ES-I3 (cell line): ENCODE data around the gene IFT81.

Experiments used
- H3K36me3 ChIP-seq: 2 replicates; pipeline ENCODE4 v1.6.1; 2013; ENCODE audit warnings: mild to moderate bottlenecking, low read length, control low read depth, moderate library complexity; ENCODE audit not compliant: insufficient read depth
- H3K4me1 ChIP-seq: 2 replicates; pipeline ENCODE4 v1.6.1; 2013; ENCODE audit warnings: mild to moderate bottlenecking, control low read depth, low read length; ENCODE audit not compliant: insufficient read depth
- H3K9ac ChIP-seq: 2 replicates; pipeline ENCODE4 v1.6.1; 2013; ENCODE audit warnings: low read depth, mild to moderate bottlenecking, low read length, moderate library complexity
- H3K9me3 ChIP-seq: 2 replicates; pipeline ENCODE4 v1.6.1; 2013; ENCODE audit warnings: mild to moderate bottlenecking, low read length, moderate library complexity; ENCODE audit not compliant: control insufficient read depth, insufficient read depth

The IFT81 gene

GRCh38 chr12:110165540-110166159, 41.5 kb downstream of the IFT81 start:
- H3K9ac ChIP-seq = no peak overlapping the region

GRCh38 chr12:110168732-110169455, 44.7 kb downstream of the IFT81 start:
- Histone ChIP-seq H3K4me1 (peaks cover 16% of the 10 kb centered on the region; the same call in 1 of the 2 replicates), H3K9me3 (no peaks in the 10 kb centered on the region), H3K36me3 (no peaks in the 10 kb centered on the region), H3K9ac (no peak overlapping the region)

More at GRCh38 chr12:110165540-110166159, 41.5 kb downstream of the IFT81 start:
- H3K9me3 ChIP-seq = no peaks in the 10 kb centered on the region
- H3K4me1 ChIP-seq = peaks cover 16% of the 10 kb centered on the region; the same call in 1 of the 2 replicates
- H3K36me3 ChIP-seq = no peaks in the 10 kb centered on the region

- H3K9me3 ChIP-seq = no peaks in the 10 kb centered on the region
- no peak overlapping the region for H3K9ac ChIP-seq
- H3K4me1 ChIP-seq = peaks cover 3% of the 10 kb centered on the region; the same call in 1 of the 2 replicates
- H3K36me3 ChIP-seq = no peaks in the 10 kb centered on the region
These were observed 46.5 kb downstream of the IFT81 start for GRCh38 chr12:110170535-110171185.

GRCh38 chr12:110171186-110171538, 47.0 kb downstream of the IFT81 start:
- Histone ChIP-seq H3K36me3 (no peaks in the 10 kb centered on the region), H3K9me3 (no peaks in the 10 kb centered on the region), H3K9ac (no peak overlapping the region), H3K4me1 (no peaks in the 10 kb centered on the region)

GRCh38 chr12:110171636-110172035, 47.5 kb downstream of the IFT81 start:
- Histone ChIP-seq H3K4me1 (no peaks in the 10 kb centered on the region), H3K9me3 (no peaks in the 10 kb centered on the region), H3K9ac (no peak overlapping the region), H3K36me3 (no peaks in the 10 kb centered on the region)

DNA sequence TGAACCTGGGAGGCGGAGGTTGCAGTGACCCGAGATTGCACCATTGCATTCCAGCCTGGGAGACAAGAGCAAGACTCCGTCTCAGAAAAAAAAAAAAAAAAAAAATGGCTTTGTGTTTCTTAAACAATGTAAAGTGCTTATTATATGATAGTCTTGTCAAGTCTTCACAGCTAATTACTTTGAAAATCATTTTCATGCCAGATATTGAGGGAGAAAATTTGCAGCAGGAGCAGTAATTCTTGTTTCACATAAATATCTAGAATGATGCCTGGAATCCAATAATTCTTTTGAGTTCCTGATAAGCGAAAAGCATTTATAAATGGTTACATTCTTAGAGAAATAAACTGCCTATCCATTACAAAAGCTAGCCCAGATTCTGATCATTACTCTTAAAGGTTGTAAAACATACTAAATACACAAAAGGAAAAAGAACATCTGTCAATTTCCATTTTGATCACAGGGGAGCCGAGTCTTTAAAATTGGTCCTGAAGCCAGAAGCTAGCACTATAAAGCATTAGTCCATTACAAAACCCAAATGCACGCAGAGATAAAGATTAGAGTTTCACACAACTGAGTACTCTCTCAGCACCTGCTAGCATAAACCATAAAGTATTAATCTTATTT, 50.3 kb downstream of the IFT81 start:
- Histone ChIP-seq H3K4me1 (no peaks in the 10 kb centered on the region), H3K9me3 (no peaks in the 10 kb centered on the region), H3K36me3 (no peaks in the 10 kb centered on the region), H3K9ac (no peak overlapping the region)

DNA sequence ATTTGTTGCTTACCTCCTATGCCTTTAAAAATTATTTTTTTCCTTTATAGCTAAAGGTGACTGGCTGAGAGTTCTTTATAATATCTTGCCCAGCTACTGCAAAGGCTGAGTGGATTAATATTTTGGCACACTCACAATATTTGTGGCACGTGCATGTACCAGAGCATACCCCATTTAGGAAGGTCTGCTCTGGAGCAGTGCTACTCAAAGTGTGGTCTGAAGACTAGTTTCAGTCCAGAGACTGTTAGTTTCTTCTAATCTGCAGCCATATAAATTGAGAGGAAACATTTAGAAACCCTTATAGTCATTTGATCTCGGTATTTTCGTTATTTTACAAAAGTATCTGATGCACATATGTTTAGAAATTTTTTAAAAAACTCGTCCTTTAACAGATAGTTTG, 51.0 kb downstream of the IFT81 start:
- no peak overlapping the region for H3K9ac ChIP-seq
- no peaks in the 10 kb centered on the region for H3K4me1 ChIP-seq
- no peaks in the 10 kb centered on the region for H3K9me3 ChIP-seq
- no peaks in the 10 kb centered on the region for H3K36me3 ChIP-seq

GRCh38 chr12:110176745-110177144, 52.6 kb downstream of the IFT81 start:
- H3K4me1 ChIP-seq = no peaks in the 10 kb centered on the region
- H3K9ac ChIP-seq = no peak overlapping the region
- no peaks in the 10 kb centered on the region for H3K9me3 ChIP-seq

DNA sequence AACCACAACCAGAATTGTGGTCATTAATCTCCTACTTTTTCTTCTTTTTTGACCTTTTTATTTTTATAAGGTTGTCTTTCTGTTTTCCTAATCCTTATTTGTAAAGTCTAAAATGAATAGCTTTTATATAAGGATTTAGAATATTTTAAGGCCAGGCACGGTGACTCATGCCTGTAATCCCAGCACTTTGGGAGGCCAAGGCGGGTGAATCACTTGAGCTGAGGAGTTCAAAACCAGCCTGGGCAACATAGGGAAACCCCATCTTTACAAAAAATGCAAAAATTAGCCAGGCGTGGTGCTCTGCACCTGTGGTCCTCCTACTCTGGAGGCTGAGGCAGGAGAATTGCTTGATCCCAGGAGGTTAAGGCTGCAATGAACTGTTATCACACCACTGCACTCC, 55.1 kb downstream of the IFT81 start:
- Histone ChIP-seq H3K9me3 (peaks cover under 1% of the 10 kb centered on the region; the same call in 1 of the 2 replicates), H3K4me1 (no peaks in the 10 kb centered on the region), H3K9ac (no peak overlapping the region), H3K36me3 (no peaks in the 10 kb centered on the region)

More at GRCh38 chr12:110176745-110177144, 52.6 kb downstream of the IFT81 start:
- no peaks in the 10 kb centered on the region for H3K36me3 ChIP-seq

GRCh38 chr12:110180591-110181005, 56.4 kb downstream of the IFT81 start:
- Histone ChIP-seq H3K4me1 (no peaks in the 10 kb centered on the region), H3K9ac (no peak overlapping the region), H3K36me3 (no peaks in the 10 kb centered on the region), H3K9me3 (peaks cover 10% of the 10 kb centered on the region; the same call in 1 of the 2 replicates)

- H3K36me3 ChIP-seq = no peaks in the 10 kb centered on the region
- no peaks in the 10 kb centered on the region for H3K4me1 ChIP-seq
- no peak overlapping the region for H3K9ac ChIP-seq
- peaks cover 21% of the 10 kb centered on the region; the same call in 1 of the 2 replicates for H3K9me3 ChIP-seq
These were observed 58.1 kb downstream of the IFT81 start for GRCh38 chr12:110182281-110182680.

- no peaks in the 10 kb centered on the region for H3K4me1 ChIP-seq
- no peaks in the 10 kb centered on the region for H3K36me3 ChIP-seq
- peaks cover 21% of the 10 kb centered on the region; the same call in 1 of the 2 replicates for H3K9me3 ChIP-seq
- no peak overlapping the region for H3K9ac ChIP-seq
These were observed 59.2 kb downstream of the IFT81 start for GRCh38 chr12:110183386-110183785.

GRCh38 chr12:110185626-110186025, 61.5 kb downstream of the IFT81 start:
- Histone ChIP-seq H3K9ac (no peak overlapping the region), H3K9me3 (peaks cover 21% of the 10 kb centered on the region; the same call in 1 of the 2 replicates), H3K36me3 (no peaks in the 10 kb centered on the region)

DNA sequence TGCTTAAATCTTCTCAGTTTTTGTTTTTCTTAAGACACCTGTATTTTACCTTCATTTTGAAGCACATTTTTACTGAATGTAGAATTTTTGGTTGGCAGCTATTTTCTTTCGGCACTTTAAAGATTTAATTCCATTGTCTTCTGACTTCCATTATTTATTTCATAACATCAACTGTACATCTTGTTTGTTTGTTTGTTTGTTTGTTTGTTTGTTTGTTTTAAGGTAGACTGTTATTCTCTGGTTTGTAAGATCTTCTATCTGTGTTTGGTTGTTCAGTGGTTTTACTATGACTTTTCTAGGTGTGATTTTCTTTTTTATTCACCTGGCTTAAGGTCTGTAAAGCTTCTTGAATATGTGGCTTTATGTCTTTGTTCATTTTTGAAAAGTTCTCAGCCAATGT, 61.9 kb downstream of the IFT81 start:
- Histone ChIP-seq H3K4me1 (no peaks in the 10 kb centered on the region), H3K36me3 (no peaks in the 10 kb centered on the region), H3K9ac (no peak overlapping the region), H3K9me3 (peaks cover 21% of the 10 kb centered on the region; the same call in 1 of the 2 replicates)

More at GRCh38 chr12:110185626-110186025, 61.5 kb downstream of the IFT81 start:
- no peaks in the 10 kb centered on the region for H3K4me1 ChIP-seq
